ENCODE results near the gene SEC14L3. TPM values are rescaled to one million over a fixed set of nuclear protein-coding genes. Genes with fewer than 3 reads are reported as not detected.
"Not testable (repeated sequence)": the region's sequence is repeated elsewhere in the genome, so short reads cannot be mapped to it uniquely, and the experiment has no call there.

SEC14L3 gene
- total and polyA plus RNA-seq, 2 of the 4 experiments (the other 2 are of a cell fraction): not detected

- H3K56ac ChIP-seq (ENCODE audit: extremely low read depth, insufficient read depth, low read length): no peak overlapping the region
- no peak overlapping the region for H3K14ac ChIP-seq (replicated peaks; ENCODE audit: low read depth, low read length)
- in situ Hi-C loops (cut with MboI; ENCODE audit: low sequenced_read_pairs): no loop called here
- no peaks in the 10 kb centered on the region for H4K20me1 ChIP-seq (ENCODE audit: insufficient read depth, low read length)
- dilution Hi-C loops (cut with HindIII; ENCODE audit: low sequenced_read_pairs, unreplicated experiment): no loop called here
- intact Hi-C loops (cut with micrococcal nuclease): no loop called here
- no peak overlapping the region for H4K91ac ChIP-seq (ENCODE audit: insufficient read depth, low read depth, low read length)
- no peak for TF ChIP-seq MXI1 (IDR thresholded peaks at IDR 0.05; ENCODE audit: borderline replicate concordance, low read depth, low read length)
- no peak for TF ChIP-seq CTCF (conservative IDR thresholded peaks at IDR 0.05; ENCODE audit: low read depth, low read length)
- TF ChIP-seq NFE2L2 (IDR thresholded peaks at IDR 0.05; ENCODE audit: low read depth, low read length): no peak
- no peak for TF ChIP-seq SMC3 (IDR thresholded peaks at IDR 0.05; ENCODE audit: low read depth, low read length)
- H4K5ac ChIP-seq (ENCODE audit: low read depth, low read length): no peak overlapping the region
- ChIA-PET CTCF (no interaction called here), POLR2A (ENCODE audit: unreplicated experiment) (no interaction called here)
- no peak overlapping the region for H3K23ac ChIP-seq (ENCODE audit: low read depth, low read length)
- no peak overlapping the region for H3K4me3 ChIP-seq (ENCODE audit: insufficient read depth, low read depth, low read length)
- DNase-seq (no peak), ATAC-seq (ENCODE audit: low read depth) (no peak)
- no peak overlapping the region for H3K4me2 ChIP-seq (ENCODE audit: low read depth, low read length)
- H3K18ac ChIP-seq (ENCODE audit: low read depth, low read length): no peak overlapping the region
- H3K9me3 ChIP-seq (ENCODE audit: control insufficient read depth, insufficient read depth, low read length): no peaks in the 10 kb centered on the region
- no peaks in the 10 kb centered on the region for H3K4me1 ChIP-seq (ENCODE audit: control insufficient read depth, insufficient read depth, low read length)
- peaks cover 32% of the 10 kb centered on the region for H3K27me3 ChIP-seq (ENCODE audit: control insufficient read depth, insufficient read depth, low read length)
- H2BK120ac ChIP-seq (ENCODE audit: low read depth, low read length): no peak overlapping the region
- H2AK9ac ChIP-seq (replicated peaks; ENCODE audit: low read depth, low read length, poor library complexity): no peak overlapping the region
- H3K27ac ChIP-seq (ENCODE audit: insufficient read depth, low read length): no peak overlapping the region
- H3K9me1 ChIP-seq (ENCODE audit: insufficient read depth, low read length): no peaks in the 10 kb centered on the region
- H3K79me1 ChIP-seq (ENCODE audit: low read depth in 1 of 2, low read length in 2 of 2): no peaks in the 10 kb centered on the region
- H3K36me3 ChIP-seq (ENCODE audit: control insufficient read depth, insufficient read depth, low read length): no peaks in the 10 kb centered on the region
- no peak overlapping the region for H3K4ac ChIP-seq (ENCODE audit: low read depth, low read length)
- no TSS peak for BruUV-seq (replicated peaks)
- H2BK5ac ChIP-seq (ENCODE audit: low read depth, low read length, poor library complexity, severe bottlenecking): no peak overlapping the region
- H2AK5ac ChIP-seq (ENCODE audit: low read depth, low read length): no peak overlapping the region
- no peak overlapping the region for H2AFZ ChIP-seq (replicated peaks; ENCODE audit: low read length, poor library complexity)
- no peak overlapping the region for H2BK20ac ChIP-seq (ENCODE audit: low read depth, low read length)
- H4K8ac ChIP-seq (ENCODE audit: low read depth in 2 of 2, low read length in 2 of 2): no peak overlapping the region
- no CpG with 5 or more reads among the region's 6 CpGs for WGBS, 2 experiments (ENCODE audit: extremely low coverage in 2 of 2, insufficient read length in 1 of 2)
- no peak overlapping the region for H3K9ac ChIP-seq (ENCODE audit: low read depth, low read length)
- H2BK15ac ChIP-seq (ENCODE audit: low read depth, low read length): no peak overlapping the region
These were observed 19.0 kb downstream of the SEC14L3 start for GRCh38 chr22:30452861-30453260.

GRCh38 chr22:30451488-30451887, 20.3 kb downstream of the SEC14L3 start:
- POLR2A ChIA-PET (ENCODE audit: unreplicated experiment); H4K8ac ChIP-seq (ENCODE audit: low read depth in 2 of 2, low read length in 2 of 2); H2BK120ac ChIP-seq (ENCODE audit: low read depth, low read length); ATAC-seq (ENCODE audit: low read depth); intact Hi-C loops (cut with micrococcal nuclease); H3K4me1 ChIP-seq (ENCODE audit: control insufficient read depth, insufficient read depth, low read length); H4K91ac ChIP-seq (ENCODE audit: insufficient read depth, low read depth, low read length); H3K9ac ChIP-seq (ENCODE audit: low read depth, low read length); H3K9me3 ChIP-seq (ENCODE audit: control insufficient read depth, insufficient read depth, low read length); H3K79me1 ChIP-seq (ENCODE audit: low read depth in 1 of 2, low read length in 2 of 2); dilution Hi-C loops (cut with HindIII; ENCODE audit: low sequenced_read_pairs, unreplicated experiment); H3K23ac ChIP-seq (ENCODE audit: low read depth, low read length); H3K9me1 ChIP-seq (ENCODE audit: insufficient read depth, low read length); H2AK9ac ChIP-seq (replicated peaks; ENCODE audit: low read depth, low read length, poor library complexity); CTCF ChIA-PET; DNase-seq; H3K4me3 ChIP-seq (ENCODE audit: insufficient read depth, low read depth, low read length); H2BK20ac ChIP-seq (ENCODE audit: low read depth, low read length); H4K20me1 ChIP-seq (ENCODE audit: insufficient read depth, low read length); H3K4me2 ChIP-seq (ENCODE audit: low read depth, low read length); H3K27ac ChIP-seq (ENCODE audit: insufficient read depth, low read length); H2AK5ac ChIP-seq (ENCODE audit: low read depth, low read length); H3K56ac ChIP-seq (ENCODE audit: extremely low read depth, insufficient read depth, low read length); H2BK15ac ChIP-seq (ENCODE audit: low read depth, low read length); H2BK5ac ChIP-seq (ENCODE audit: low read depth, low read length, poor library complexity, severe bottlenecking); H3K4ac ChIP-seq (ENCODE audit: low read depth, low read length); H4K5ac ChIP-seq (ENCODE audit: low read depth, low read length); in situ Hi-C loops (cut with MboI; ENCODE audit: low sequenced_read_pairs); H3K18ac ChIP-seq (ENCODE audit: low read depth, low read length); H3K36me3 ChIP-seq (ENCODE audit: control insufficient read depth, insufficient read depth, low read length); H3K14ac ChIP-seq (replicated peaks; ENCODE audit: low read depth, low read length); H2AFZ ChIP-seq (replicated peaks; ENCODE audit: low read length, poor library complexity); BruUV-seq (replicated peaks): not testable (repeated sequence)
- 30% methylated on average over 2 of the region's 9 CpGs; no CpG with 5 or more reads in 1 of the 2 experiments for WGBS, 2 experiments (ENCODE audit: extremely low coverage in 2 of 2, insufficient read length in 1 of 2)
- peaks cover 30% of the 10 kb centered on the region for H3K27me3 ChIP-seq (ENCODE audit: control insufficient read depth, insufficient read depth, low read length)
